Stomach (tissue), 4 donors: ENCODE data around the gene DCBLD2.

Experiments
- CTCF ChIP-seq, 7 experiments: fragments of 450-650 bp in 4 of 7; fragments of 200-600 bp in 3 of 7; sonication (generic) in 3 of 7; IDR thresholded peaks; one replicate each; pipeline ENCODE4 v1.5.1; 2016 to 2019; ENCODE audit warnings: antibody characterized with exemption in 7 of 7, control low read depth in 2 of 7, mild to moderate bottlenecking in 1 of 7
- POLR2A ChIP-seq, 4 donors: fragments of 450-650 bp; IDR thresholded peaks; one replicate each; pipeline ENCODE4 v1.6.1; 2016; ENCODE audit warnings: antibody characterized with exemption in 4 of 4, control low read depth in 2 of 4, mild to moderate bottlenecking in 1 of 4, moderate library complexity in 1 of 4
- POLR2AphosphoS5 ChIP-seq, 3 donors: sonication (generic); formaldehyde crosslinking; IDR thresholded peaks; one replicate each; pipeline ENCODE4 v1.6.1; 2016; ENCODE audit warnings: antibody characterized with exemption in 3 of 3

- no peak for TF ChIP-seq CTCF (IDR thresholded peaks at IDR 0.05)
- no peak for TF ChIP-seq POLR2A (IDR thresholded peaks at IDR 0.05)
- no peak for TF ChIP-seq POLR2AphosphoS5 (IDR thresholded peaks at IDR 0.05)
These were observed 103.6 kb downstream of the DCBLD2 start for GRCh38 chr3:98797905-98798304.
